ENCODE data around the gene ZKSCAN4. TPM values are rescaled to one million over a fixed set of nuclear protein-coding genes. Genes with fewer than 3 reads are reported as not detected.
A peak's percentile ranks its signal among the peaks of the same experiment; 100 is the strongest.

ZKSCAN4 gene
- total and polyA plus RNA-seq, 10 of the 15 experiments (the other 5 are each of a cell fraction or from before 2014, with no cell fraction given) = 3.0 to 6.5 (median 5.0) TPM

GRCh38 chr6:28282926-28283325, 30.9 kb upstream of the ZKSCAN4 start:
- Histone ChIP-seq H4K20me1 (ENCODE audit: control insufficient read depth, insufficient read depth) (no peaks in the 10 kb centered on the region), H3K79me2 (ENCODE audit: control insufficient read depth, insufficient read depth, low read length) (no peaks in the 10 kb centered on the region), H3K4me1 (ENCODE audit: control insufficient read depth, insufficient read depth, low read length) (no peaks in the 10 kb centered on the region), H2AFZ (ENCODE audit: control insufficient read depth, low read depth, low read length) (no peak overlapping the region), H3K36me3 (ENCODE audit: control insufficient read depth in 2 of 2, insufficient read depth in 2 of 2, low read length in 1 of 2) (no peaks in the 10 kb centered on the region; a peak in 1 of 4 replicates), H3K9me3 (replicated peaks; ENCODE audit: control insufficient read depth, insufficient read depth, low read length) (peaks cover 1% of the 10 kb centered on the region; the same call in 1 of the 3 replicates), H3K9ac (ENCODE audit: control insufficient read depth, insufficient read depth, low read length) (no peak overlapping the region), H3K27me3 (replicated peaks in 1 of 2; ENCODE audit: control insufficient read depth in 2 of 2, insufficient read depth in 2 of 2, low read length in 1 of 2) (no peaks in the 10 kb centered on the region), H3K4me2 (ENCODE audit: control insufficient read depth, insufficient read depth) (no peak overlapping the region), H3K4me3 (no peak overlapping the region), H3K27ac (ENCODE audit: control insufficient read depth, insufficient read depth) (no peak overlapping the region)
- ChIA-PET POLR2A (interaction anchor here (0.6 to 1.3 kb wide), 3 partner anchors 54 to 92 kb away, joined by 3 to 7 read pairs (median 3); no protein-coding TSS in a partner anchor), SMC1A (ENCODE audit: uncharacterized antibody, unreplicated experiment) (interaction anchor here (0.7 kb wide), 1 partner anchor 10 kb away, joined by 3 read pairs; no protein-coding TSS in a partner anchor), RAD21 (ENCODE audit: unreplicated experiment) (interaction anchor here (1.0 to 1.7 kb wide), 2 partner anchors 16 to 55 kb away, joined by 3 to 4 read pairs; partner anchors contain the start of gene ZSCAN26), CTCF (interaction anchor here (0.6 to 1.4 kb wide), 6 partner anchors 8 to 101 kb away, joined by 3 to 5 read pairs (median 3); no protein-coding TSS in a partner anchor)
- intact Hi-C loops (cut with micrococcal nuclease; ENCODE audit: unreplicated experiment) (loop anchor here (5.0 kb wide), 1 partner anchor 64 kb away; the partner anchor contains the start of gene ZKSCAN3), in situ Hi-C loops (cut with MboI) (no loop called here)
- DNase-seq (ENCODE audit: low read depth, low spot score) (no peak), ATAC-seq (no peak), FAIRE-seq (no peak)
- no TSS peak for BruUV-seq (replicated peaks)
- 97% methylated on average over 2 of the region's 2 CpGs for WGBS (ENCODE audit: insufficient coverage, insufficient replicate concordance, low lambda C conversion rate, missing lambda C conversion rate)
- TF ChIP-seq RCOR1 (conservative IDR thresholded peaks at IDR 0.05; ENCODE audit: low read depth, low read length) (no peak), NFIC (IDR thresholded peaks at IDR 0.05; ENCODE audit: low read depth, low read length) (no peak), YY1 (IDR thresholded peaks at IDR 0.05; ENCODE audit: low read depth, low read length) (peak; percentile 84)

- H3K36me3 ChIP-seq (ENCODE audit: control insufficient read depth in 2 of 2, insufficient read depth in 2 of 2, low read length in 1 of 2) = peaks cover 0 to 2% of the 10 kb centered on the region in 2 experiments; a peak in 2 of 4 replicates
- peak within 1 kb of the TSS; percentile 88 for H2AFZ ChIP-seq (ENCODE audit: control insufficient read depth, low read depth, low read length)
- CTCF ChIA-PET = interaction anchor here (0.9 kb wide), 1 partner anchor 75 kb away, joined by 3 read pairs; no protein-coding TSS in a partner anchor
- no peak within 1 kb of the TSS; the same call in 1 of the 2 replicates for H3K27ac ChIP-seq (ENCODE audit: control insufficient read depth, insufficient read depth)
- ATAC-seq (peak; percentile 97), DNase-seq (ENCODE audit: low read depth, low spot score) (no peak), FAIRE-seq (no peak)
- H3K4me1 ChIP-seq (ENCODE audit: control insufficient read depth, insufficient read depth, low read length) = no peaks in the 10 kb centered on the region
- H3K27me3 ChIP-seq (replicated peaks in 1 of 2; ENCODE audit: control insufficient read depth in 2 of 2, insufficient read depth in 2 of 2, low read length in 1 of 2) = no peaks in the 10 kb centered on the region
- BruUV-seq (replicated peaks) = no TSS peak
- no peaks in the 10 kb centered on the region for H3K79me2 ChIP-seq (ENCODE audit: control insufficient read depth, insufficient read depth, low read length)
- SMC1A ChIA-PET (ENCODE audit: uncharacterized antibody, unreplicated experiment) = interaction anchor here (1.0 to 4.9 kb wide), 8 partner anchors 10 to 74 kb away, joined by 3 to 27 read pairs (median 5); partner anchors contain the start of genes ZKSCAN3, ZKSCAN4, ZSCAN26 and ZSCAN31
- WGBS (ENCODE audit: insufficient coverage, insufficient replicate concordance, low lambda C conversion rate, missing lambda C conversion rate) = 1% methylated on average over 50 of the region's 50 CpGs
- in situ Hi-C loops (cut with MboI) (no loop called here), intact Hi-C loops (cut with micrococcal nuclease; ENCODE audit: unreplicated experiment) (loop anchor here (5.0 kb wide), 1 partner anchor 66 kb away; the partner anchor contains the start of gene ZKSCAN3)
- peak within 1 kb of the TSS; percentile 71 for H3K4me3 ChIP-seq
- H3K9ac ChIP-seq (ENCODE audit: control insufficient read depth, insufficient read depth, low read length) = peak within 1 kb of the TSS; percentile 69
- H3K4me2 ChIP-seq (ENCODE audit: control insufficient read depth, insufficient read depth) = peak within 1 kb of the TSS; percentile 85
- RAD21 ChIA-PET (ENCODE audit: unreplicated experiment) = interaction anchor here (0.9 to 3.2 kb wide), 4 partner anchors 14 to 140 kb away, joined by 3 to 14 read pairs (median 6); partner anchors contain the start of genes ZKSCAN3, ZKSCAN8 and ZSCAN26
- POLR2A ChIA-PET = interaction anchor here (0.5 to 1.3 kb wide), 6 partner anchors 14 to 91 kb away, joined by 3 to 6 read pairs (median 4); partner anchors contain the start of genes ZKSCAN4 and ZSCAN31
- H4K20me1 ChIP-seq (ENCODE audit: control insufficient read depth, insufficient read depth) = no peaks in the 10 kb centered on the region
- peaks cover 1% of the 10 kb centered on the region; the same call in 1 of the 3 replicates for H3K9me3 ChIP-seq (replicated peaks; ENCODE audit: control insufficient read depth, insufficient read depth, low read length)
- TF ChIP-seq ZNF384 (IDR thresholded peaks at IDR 0.05; ENCODE audit: borderline replicate concordance, low read depth, low read length) (no peak), CUX1 (IDR thresholded peaks at IDR 0.05; ENCODE audit: insufficient replicate concordance, low read depth, low read length) (no peak), YY1 (IDR thresholded peaks at IDR 0.05; ENCODE audit: low read depth, low read length) (0 out of 2 replicates have a peak, but pooled peaks have one; percentile 47), TCF7 (IDR thresholded peaks at IDR 0.05; ENCODE audit: borderline replicate concordance) (no peak)
- TF ChIP-seq, protein P1, sequence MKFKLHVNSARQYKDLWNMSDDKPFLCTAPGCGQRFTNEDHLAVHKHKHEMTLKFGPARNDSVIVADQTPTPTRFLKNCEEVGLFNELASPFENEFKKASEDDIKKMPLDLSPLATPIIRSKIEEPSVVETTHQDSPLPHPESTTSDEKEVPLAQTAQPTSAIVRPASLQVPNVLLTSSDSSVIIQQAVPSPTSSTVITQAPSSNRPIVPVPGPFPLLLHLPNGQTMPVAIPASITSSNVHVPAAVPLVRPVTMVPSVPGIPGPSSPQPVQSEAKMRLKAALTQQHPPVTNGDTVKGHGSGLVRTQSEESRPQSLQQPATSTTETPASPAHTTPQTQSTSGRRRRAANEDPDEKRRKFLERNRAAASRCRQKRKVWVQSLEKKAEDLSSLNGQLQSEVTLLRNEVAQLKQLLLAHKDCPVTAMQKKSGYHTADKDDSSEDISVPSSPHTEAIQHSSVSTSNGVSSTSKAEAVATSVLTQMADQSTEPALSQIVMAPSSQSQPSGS (IDR thresholded peaks at IDR 0.05; ENCODE audit: low read length) = no peak
Measured at GRCh38 chr6:28281288-28282064, 29.4 kb upstream of the ZKSCAN4 start, which contains the start of gene PGBD1. PGBD1 (plus strand) TSS chr6:28281572; CDS start chr6:28283814, 2,242 bp downstream.

All from GM12878 (cell line).